BLaER1 (cell line): Measurements from ENCODE around the gene CACNA1C.

Experiments used
- H3K27ac ChIP-seq: shearing (Covaris generic); formaldehyde crosslinking; 2 replicates; pipeline ENCODE4 v1.8.1; 2022
- H3K27me3 ChIP-seq: shearing (Covaris generic); formaldehyde crosslinking; 2 replicates; pipeline ENCODE4 v1.8.1; 2022
- H3K36me3 ChIP-seq: shearing (Covaris generic); formaldehyde crosslinking; 2 replicates; pipeline ENCODE4 v1.8.1; 2022
- H3K4me1 ChIP-seq: shearing (Covaris generic); formaldehyde crosslinking; 2 replicates; pipeline ENCODE4 v1.8.1; 2022
- H3K4me2 ChIP-seq: shearing (Covaris generic); formaldehyde crosslinking; 2 replicates; pipeline ENCODE4 v1.8.1; 2022
- H3K4me3 ChIP-seq: shearing (Covaris generic); formaldehyde crosslinking; 2 replicates; pipeline ENCODE4 v1.8.1; 2022
- H3K9ac ChIP-seq: shearing (Covaris generic); formaldehyde crosslinking; 2 replicates; pipeline ENCODE4 v1.8.1; 2022
- H3K9me3 ChIP-seq: shearing (Covaris generic); formaldehyde crosslinking; 2 replicates; pipeline ENCODE4 v1.8.1; 2022
- H4K20me1 ChIP-seq: shearing (Covaris generic); formaldehyde crosslinking; 2 replicates; pipeline ENCODE4 v1.8.1; 2022
- Cebpa-rat ChIP-seq: shearing (Covaris generic); IDR thresholded peaks from 2 replicates; pipeline ENCODE4 v1.8.1; 2022

CACNA1C gene

GRCh38 chr12:2283480-2283879, 230.7 kb downstream of the CACNA1C start:
- no peak for TF ChIP-seq Cebpa-rat
- no peak overlapping the region for H3K9ac ChIP-seq
- H3K36me3 ChIP-seq: no peaks in the 10 kb centered on the region
- H3K9me3 ChIP-seq: peaks cover 24% of the 10 kb centered on the region
- H3K27ac ChIP-seq: peak overlapping the region; percentile 75
- peak overlapping the region; percentile 72 for H3K4me2 ChIP-seq
- no peak overlapping the region for H3K4me3 ChIP-seq
- no peaks in the 10 kb centered on the region for H4K20me1 ChIP-seq
- no peaks in the 10 kb centered on the region for H3K27me3 ChIP-seq
- H3K4me1 ChIP-seq: peaks cover 60% of the 10 kb centered on the region

GRCh38 chr12:2283916-2284315, 231.1 kb downstream of the CACNA1C start:
- Histone ChIP-seq H4K20me1 (no peaks in the 10 kb centered on the region), H3K36me3 (no peaks in the 10 kb centered on the region), H3K27me3 (no peaks in the 10 kb centered on the region), H3K9ac (peak overlapping the region; percentile 54), H3K9me3 (peaks cover 24% of the 10 kb centered on the region), H3K4me2 (peak overlapping the region; percentile 72), H3K4me1 (peaks cover 65% of the 10 kb centered on the region), H3K27ac (peak overlapping the region; percentile 75), H3K4me3 (no peak overlapping the region)
- no peak for TF ChIP-seq Cebpa-rat

- Histone ChIP-seq H3K4me1 (peaks cover 69% of the 10 kb centered on the region), H4K20me1 (no peaks in the 10 kb centered on the region), H3K36me3 (no peaks in the 10 kb centered on the region), H3K4me3 (no peak overlapping the region), H3K27me3 (no peaks in the 10 kb centered on the region), H3K4me2 (peak overlapping the region; percentile 72), H3K9me3 (peaks cover 24% of the 10 kb centered on the region), H3K27ac (peak overlapping the region; percentile 75), H3K9ac (peak overlapping the region; percentile 54)
- no peak for TF ChIP-seq Cebpa-rat
Observed at GRCh38 chr12:2284321-2284813, 231.6 kb downstream of the CACNA1C start.

- Histone ChIP-seq H3K9ac (peak overlapping the region; percentile 54), H3K4me1 (peaks cover 74% of the 10 kb centered on the region), H3K36me3 (no peaks in the 10 kb centered on the region), H3K4me2 (peak overlapping the region; percentile 72), H3K27me3 (no peaks in the 10 kb centered on the region), H3K27ac (peak overlapping the region; percentile 75), H4K20me1 (no peaks in the 10 kb centered on the region), H3K9me3 (peaks cover 21% of the 10 kb centered on the region), H3K4me3 (no peak overlapping the region)
- no peak for TF ChIP-seq Cebpa-rat
Observed at GRCh38 chr12:2284857-2285256, 232.1 kb downstream of the CACNA1C start.

GRCh38 chr12:2285462-2285861, 232.7 kb downstream of the CACNA1C start:
- H3K9me3 ChIP-seq: peaks cover 18% of the 10 kb centered on the region
- H3K4me3 ChIP-seq: no peak overlapping the region
- TF ChIP-seq Cebpa-rat: no peak
- H4K20me1 ChIP-seq: no peaks in the 10 kb centered on the region
- H3K4me2 ChIP-seq: peak overlapping the region; percentile 11
- peaks cover 80% of the 10 kb centered on the region for H3K4me1 ChIP-seq
- H3K36me3 ChIP-seq: no peaks in the 10 kb centered on the region
- H3K27ac ChIP-seq: no peak overlapping the region
- no peak overlapping the region for H3K9ac ChIP-seq
- no peaks in the 10 kb centered on the region for H3K27me3 ChIP-seq

- TF ChIP-seq Cebpa-rat: no peak
- Histone ChIP-seq H3K9me3 (peaks cover 12% of the 10 kb centered on the region), H3K36me3 (no peaks in the 10 kb centered on the region), H3K4me2 (peak overlapping the region; percentile 11), H3K9ac (no peak overlapping the region), H3K27me3 (no peaks in the 10 kb centered on the region), H3K4me3 (no peak overlapping the region), H4K20me1 (no peaks in the 10 kb centered on the region), H3K4me1 (peaks cover 85% of the 10 kb centered on the region), H3K27ac (no peak overlapping the region)
Observed at GRCh38 chr12:2286047-2286446, 233.3 kb downstream of the CACNA1C start.

- Histone ChIP-seq H3K4me2 (peak overlapping the region; percentile 11), H3K9me3 (peaks cover 7% of the 10 kb centered on the region), H3K27me3 (no peaks in the 10 kb centered on the region), H3K27ac (no peak overlapping the region), H4K20me1 (no peaks in the 10 kb centered on the region), H3K4me1 (peaks cover 85% of the 10 kb centered on the region), H3K36me3 (no peaks in the 10 kb centered on the region), H3K4me3 (no peak overlapping the region), H3K9ac (no peak overlapping the region)
- no peak for TF ChIP-seq Cebpa-rat
Observed at GRCh38 chr12:2286461-2287131, 233.8 kb downstream of the CACNA1C start.

- no peak for TF ChIP-seq Cebpa-rat
- Histone ChIP-seq H3K27me3 (no peaks in the 10 kb centered on the region), H3K4me3 (no peak overlapping the region), H4K20me1 (no peaks in the 10 kb centered on the region), H3K27ac (no peak overlapping the region), H3K36me3 (no peaks in the 10 kb centered on the region), H3K4me1 (peaks cover 85% of the 10 kb centered on the region), H3K9me3 (peaks cover 1% of the 10 kb centered on the region), H3K9ac (no peak overlapping the region), H3K4me2 (peak overlapping the region; percentile 4; the same call in 1 of the 2 replicates)
Observed at GRCh38 chr12:2287151-2287550, 234.4 kb downstream of the CACNA1C start.

GRCh38 chr12:2287589-2287988, 234.8 kb downstream of the CACNA1C start:
- no peak overlapping the region for H3K27ac ChIP-seq
- peaks cover 84% of the 10 kb centered on the region for H3K4me1 ChIP-seq
- H3K4me2 ChIP-seq: peak overlapping the region; percentile 60
- no peaks in the 10 kb centered on the region for H3K9me3 ChIP-seq
- no peaks in the 10 kb centered on the region for H3K27me3 ChIP-seq
- no peaks in the 10 kb centered on the region for H3K36me3 ChIP-seq
- no peaks in the 10 kb centered on the region for H4K20me1 ChIP-seq
- H3K9ac ChIP-seq: no peak overlapping the region
- no peak overlapping the region for H3K4me3 ChIP-seq
- no peak for TF ChIP-seq Cebpa-rat

GRCh38 chr12:2288001-2288400, 235.2 kb downstream of the CACNA1C start:
- no peaks in the 10 kb centered on the region for H3K27me3 ChIP-seq
- no peaks in the 10 kb centered on the region for H3K36me3 ChIP-seq
- no peaks in the 10 kb centered on the region for H3K9me3 ChIP-seq
- H3K27ac ChIP-seq: no peak overlapping the region
- H3K4me2 ChIP-seq: peak overlapping the region; percentile 60
- peaks cover 79% of the 10 kb centered on the region for H3K4me1 ChIP-seq
- no peaks in the 10 kb centered on the region for H4K20me1 ChIP-seq
- H3K9ac ChIP-seq: 0 out of 2 replicates have a peak overlapping the region, but pooled peaks have one; percentile 40
- TF ChIP-seq Cebpa-rat: no peak
- H3K4me3 ChIP-seq: no peak overlapping the region
